GM12878 (cell line): ENCODE results near the gene BIVM. TPM values are rescaled to one million over a fixed set of nuclear protein-coding genes. Genes with fewer than 3 reads are reported as not detected.

Experiments
- ATAC-seq: fragments of 200-7000 bp; cut with Tn5 transposase; 3 replicates; pipeline ENCODE4 v1.9.1; 2020; ENCODE audit warnings: mild to moderate bottlenecking, moderate library complexity
- BruUV-seq: library from RNA; stranded (reverse); fragments of 400-500 nt; replicated peaks from 2 replicates; lab custom pipeline; 2021; lab: Mats Ljungman, UMichigan
- CTCF ChIA-PET: fragments of 300-600 bp; sonication (Branson Sonifier 250); formaldehyde crosslinking; extraction: SDS; loops from one replicate; lab custom pipeline; 2021; ENCODE audit warnings: inconsistent platforms; lab: Yijun Ruan, JAX
- POLR2A ChIA-PET: fragments of 350-600 bp; formaldehyde crosslinking; extraction: SDS; loops from one replicate; lab custom pipeline; 2021; ENCODE audit warnings: inconsistent platforms; lab: Charles Lee
- RAD21 ChIA-PET: fragments of 300-600 bp; sonication (Branson Sonifier 250); formaldehyde crosslinking; loops from one replicate; lab custom pipeline; 2023; ENCODE audit warnings: antibody characterized with exemption; ENCODE audit not compliant: unreplicated experiment; lab: Charles Lee
- SMC1A ChIA-PET: fragments of 300-600 bp; sonication (Branson Sonifier 250); formaldehyde crosslinking; loops from one replicate; lab custom pipeline; 2023; ENCODE audit not compliant: unreplicated experiment, uncharacterized antibody; lab: Charles Lee
- DNase-seq: peaks from one replicate; pipeline ENCODE4 v3.0.0-alpha.2; 2011; ENCODE audit warnings: low read depth, low spot score
- FAIRE-seq: peaks from 3 replicates; lab custom pipeline; 2011; peaks lifted over from hg19 to GRCh38; lab: Jason Lieb, UNC
- H2AFZ ChIP-seq: 2 replicates; pipeline ENCODE4 v1.6.0; 2011; ENCODE audit warnings: low read depth, low read length, control low read depth; ENCODE audit not compliant: control insufficient read depth
- H3K27ac ChIP-seq: 2 replicates; pipeline ENCODE4 v1.5.1; 2011; ENCODE audit warnings: control low read depth; ENCODE audit not compliant: control insufficient read depth, insufficient read depth
- H3K27me3 ChIP-seq, 2 experiments: replicated peaks in 1 of 2; 2 replicates each; pipeline versions ENCODE4 v1.6.0 to v1.6.1; 2011; ENCODE audit warnings: low read length in 1 of 2; ENCODE audit not compliant: control insufficient read depth in 2 of 2, insufficient read depth in 2 of 2
- H3K36me3 ChIP-seq, 2 experiments: 2 replicates each; pipeline ENCODE4 v1.5.1; 2011; ENCODE audit warnings: low read length in 1 of 2; ENCODE audit not compliant: control insufficient read depth in 2 of 2, insufficient read depth in 2 of 2
- H3K4me1 ChIP-seq: 2 replicates; pipeline ENCODE4 v1.6.1; 2011; ENCODE audit warnings: mild to moderate bottlenecking, low read length, moderate library complexity, mixed read lengths; ENCODE audit not compliant: control insufficient read depth, insufficient read depth
- H3K4me2 ChIP-seq: 2 replicates; pipeline ENCODE4 v1.6.0; 2011; ENCODE audit warnings: control low read depth; ENCODE audit not compliant: control insufficient read depth, insufficient read depth
- H3K4me3 ChIP-seq: fragments of 200-600 bp; sonication (generic); 2 replicates; pipeline ENCODE4 v1.5.1; 2016
- H3K79me2 ChIP-seq: 2 replicates; pipeline ENCODE4 v1.6.0; 2011; ENCODE audit warnings: low read length; ENCODE audit not compliant: control insufficient read depth, insufficient read depth
- H3K9ac ChIP-seq: 2 replicates; pipeline ENCODE4 v1.8.0; 2011; ENCODE audit warnings: low read length, control low read depth, mixed read lengths; ENCODE audit not compliant: control insufficient read depth, insufficient read depth
- H3K9me3 ChIP-seq: replicated peaks from 3 replicates; pipeline ENCODE4 v1.5.1; 2011; ENCODE audit warnings: mild to moderate bottlenecking, low read length; ENCODE audit not compliant: control insufficient read depth, insufficient read depth
- H4K20me1 ChIP-seq: 2 replicates; pipeline ENCODE4 v1.6.0; 2011; ENCODE audit not compliant: control insufficient read depth, insufficient read depth
- ASH2L ChIP-seq: fragments of 300-600, 200-600 bp; sonication (generic); IDR thresholded peaks from 2 replicates; pipeline ENCODE4 v1.6.1; 2017; ENCODE audit warnings: low read depth, mild to moderate bottlenecking, borderline replicate concordance
- BMI1 ChIP-seq: fragments of 450-650 bp; IDR thresholded peaks from 2 replicates; pipeline ENCODE4 v1.6.1; 2016; ENCODE audit warnings: mild to moderate bottlenecking, moderate library complexity, borderline replicate concordance
- CBFB ChIP-seq: IDR thresholded peaks from 2 replicates; pipeline ENCODE4 v1.6.1; 2016; ENCODE audit warnings: antibody characterized with exemption, low read depth
- KDM1A ChIP-seq: fragments of 200-600 bp; sonication (generic); IDR thresholded peaks from 2 replicates; pipeline ENCODE4 v1.6.1; 2016; ENCODE audit warnings: borderline replicate concordance
- MTA3 ChIP-seq: IDR thresholded peaks from 2 replicates; pipeline ENCODE4 v1.6.1; 2012; ENCODE audit warnings: low read length, inconsistent platforms, borderline replicate concordance
- RB1 ChIP-seq: fragments of 450-650 bp; formaldehyde crosslinking; IDR thresholded peaks from 2 replicates; pipeline ENCODE4 v1.6.1; 2017; ENCODE audit warnings: mild to moderate bottlenecking, borderline replicate concordance
- WGBS: methylation state at CpG from one replicate; pipeline ENCODE4 v1.1.6; 2016; ENCODE audit warnings: low lambda C conversion rate; ENCODE audit not compliant: insufficient replicate concordance, insufficient coverage; ENCODE audit errors: missing lambda C conversion rate; 5-methylcytosine and 5-hydroxymethylcytosine counted together
- in situ Hi-C: fragments of 300-500 bp; cut with MboI; formaldehyde crosslinking; loops from 9 replicates; pipeline ENCODE4 v1.14.3; 2018; ENCODE audit warnings: mixed read lengths
- intact Hi-C: fragments of 100-400 bp; cut with micrococcal nuclease; formaldehyde crosslinking; loops from one replicate; pipeline ENCODE4 v1.14.2; 2022; ENCODE audit not compliant: unreplicated experiment
- polyA plus RNA-seq, 11 experiments: library from polyadenylated mRNA; depleted of rRNA in 4 of 11; unstranded in 6 of 11; stranded (reverse) in 5 of 11; fragments of >200 nt; fragmentation: Nextera tagmentation in 4 of 11; fragmentation: Illumina TruSeq in 1 of 11; extraction: Ambion mirVana in 4 of 11; extraction: Trizol in 1 of 11; gene quantifications; 1 replicate in 1 of 11; 2 replicates in 10 of 11; pipeline versions ENCODE4 v1.2.1 to v1.2.3, GENCODE V29; 2011 to 2016; ENCODE audit warnings: inconsistent platforms in 2 of 11, missing spikeins in 2 of 11, low read depth in 1 of 11
- total RNA-seq, 4 experiments: library from RNA; depleted of rRNA in 3 of 4; stranded (reverse); fragments of >200 nt in 3 of 4; fragmentation: Illumina TruSeq in 1 of 4; extraction: Trizol in 1 of 4; gene quantifications; 2 replicates each; pipeline versions ENCODE4 v1.2.1 to v1.2.3, GENCODE V29; 2013 to 2021
- TF ChIP-seq, protein P1 (sequence below): fragments of 450-650 bp; formaldehyde crosslinking; IDR thresholded peaks from 2 replicates; pipeline ENCODE4 v1.5.0; 2022; ENCODE audit warnings: mild to moderate bottlenecking, missing genetic modification characterization
- TF ChIP-seq, protein P2 (sequence below): IDR thresholded peaks from 2 replicates; pipeline ENCODE4 v1.6.1; 2011; ENCODE audit warnings: low read depth, low read length, improper control_type of control experiment, borderline replicate concordance
- TF ChIP-seq, protein P3 (sequence below): fragments of 450-650 bp; formaldehyde crosslinking; IDR thresholded peaks from 2 replicates; pipeline ENCODE4 v1.4.0; 2022; ENCODE audit warnings: mild to moderate bottlenecking, moderate library complexity
- TF ChIP-seq, protein P4 (sequence below): fragments of 450-650 bp; IDR thresholded peaks from 2 replicates; pipeline ENCODE4 v1.6.1; 2014; ENCODE audit warnings: mild to moderate bottlenecking
- TF ChIP-seq, protein P5 (sequence below): IDR thresholded peaks from 2 replicates; pipeline ENCODE4 v1.6.1; 2012; ENCODE audit warnings: low read depth, low read length, improper control_type of control experiment

The BIVM gene
- total and polyA plus RNA-seq, 10 of the 15 experiments (the other 5 are each of a cell fraction or from before 2014, with no cell fraction given), result 3.4 to 20.1 (median 14.1) TPM

DNA sequence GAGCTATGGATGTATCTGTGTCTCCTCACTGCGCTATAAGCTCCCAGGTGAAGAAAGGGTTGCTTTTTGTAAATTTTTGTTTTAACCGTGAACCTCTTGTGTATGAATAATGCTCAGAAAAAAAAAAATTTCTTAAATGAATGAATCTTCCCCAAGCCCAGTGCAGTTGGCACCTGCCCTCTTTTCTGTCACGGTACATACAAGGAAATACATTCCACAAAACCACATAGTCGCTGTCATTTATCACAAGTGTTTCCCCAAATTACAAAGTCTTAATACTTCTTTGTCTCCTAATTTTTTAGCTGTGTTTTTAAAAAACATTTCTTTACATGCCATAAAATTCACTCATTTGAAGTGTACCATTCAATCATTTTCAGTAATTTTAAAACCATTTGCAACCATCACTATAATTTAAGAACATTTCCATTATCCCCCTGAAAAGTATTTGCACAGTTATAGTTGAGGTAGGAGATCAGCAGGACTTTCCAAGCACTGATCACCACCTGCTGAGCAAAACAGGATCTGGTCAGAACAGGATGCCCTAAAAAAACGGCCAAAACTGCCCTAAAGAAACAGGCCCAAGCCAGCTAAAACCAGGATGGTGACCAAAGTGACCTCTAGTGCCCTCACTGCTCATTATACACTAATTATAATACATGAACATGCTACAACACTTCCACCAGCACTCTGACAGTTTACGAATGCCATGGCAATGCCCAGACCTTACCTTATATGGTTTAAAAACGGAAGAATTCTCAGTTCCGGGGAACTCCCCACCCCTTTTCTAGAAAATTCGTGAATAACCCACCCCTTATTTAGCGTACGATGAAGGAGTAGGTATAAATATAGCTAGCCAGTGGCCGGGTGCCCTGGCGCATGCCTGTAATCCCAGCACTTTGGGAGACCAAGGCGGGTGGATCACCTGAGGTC is 24.1 kb upstream of the BIVM start:
- Histone ChIP-seq H3K79me2 (peaks cover 11% of the 10 kb centered on the region), H3K4me1 (peaks cover 12% of the 10 kb centered on the region), H3K4me2 (no peak overlapping the region), H3K36me3 (no peaks in the 10 kb centered on the region), H3K27me3 (no peaks in the 10 kb centered on the region), H3K4me3 (no peak overlapping the region), H3K27ac (no peak overlapping the region), H4K20me1 (no peaks in the 10 kb centered on the region), H3K9me3 (no peaks in the 10 kb centered on the region), H2AFZ (peak overlapping the region; percentile 95; the same call in 1 of the 2 replicates), H3K9ac (no peak overlapping the region)
- BruUV-seq, result no TSS peak
- intact Hi-C loops, result loop anchor here (5.0 kb wide), 1 partner anchor 37 kb away; no protein-coding TSS in a partner anchor
- DNase-seq (no peak), FAIRE-seq (no peak), ATAC-seq (no peak)
- ChIA-PET CTCF (interaction anchor here (0.7 to 1.3 kb wide), 3 partner anchors 17 to 352 kb away, joined by 3 read pairs; partner anchors contain the start of gene ERCC5), POLR2A (interaction anchor here (1.0 to 2.6 kb wide), 3 partner anchors 25 to 180 kb away, joined by 4 to 16 read pairs (median 6); no protein-coding TSS in a partner anchor), SMC1A (interaction anchor here (0.7 to 4.9 kb wide), 5 partner anchors 26 to 177 kb away, joined by 3 to 22 read pairs (median 4); partner anchors contain the start of genes BIVM and POGLUT2), RAD21 (interaction anchor here (1.5 kb wide), 1 partner anchor 33 kb away, joined by 3 read pairs; no protein-coding TSS in a partner anchor)
- WGBS, result 83% methylated on average over 14 of the region's 14 CpGs
- in situ Hi-C loops, result no loop called here
- TF ChIP-seq KDM1A (no peak), ASH2L (no peak), BMI1 (no peak), MTA3 (no peak), CBFB (no peak), RB1 (no peak)
- TF ChIP-seq, protein P1, sequence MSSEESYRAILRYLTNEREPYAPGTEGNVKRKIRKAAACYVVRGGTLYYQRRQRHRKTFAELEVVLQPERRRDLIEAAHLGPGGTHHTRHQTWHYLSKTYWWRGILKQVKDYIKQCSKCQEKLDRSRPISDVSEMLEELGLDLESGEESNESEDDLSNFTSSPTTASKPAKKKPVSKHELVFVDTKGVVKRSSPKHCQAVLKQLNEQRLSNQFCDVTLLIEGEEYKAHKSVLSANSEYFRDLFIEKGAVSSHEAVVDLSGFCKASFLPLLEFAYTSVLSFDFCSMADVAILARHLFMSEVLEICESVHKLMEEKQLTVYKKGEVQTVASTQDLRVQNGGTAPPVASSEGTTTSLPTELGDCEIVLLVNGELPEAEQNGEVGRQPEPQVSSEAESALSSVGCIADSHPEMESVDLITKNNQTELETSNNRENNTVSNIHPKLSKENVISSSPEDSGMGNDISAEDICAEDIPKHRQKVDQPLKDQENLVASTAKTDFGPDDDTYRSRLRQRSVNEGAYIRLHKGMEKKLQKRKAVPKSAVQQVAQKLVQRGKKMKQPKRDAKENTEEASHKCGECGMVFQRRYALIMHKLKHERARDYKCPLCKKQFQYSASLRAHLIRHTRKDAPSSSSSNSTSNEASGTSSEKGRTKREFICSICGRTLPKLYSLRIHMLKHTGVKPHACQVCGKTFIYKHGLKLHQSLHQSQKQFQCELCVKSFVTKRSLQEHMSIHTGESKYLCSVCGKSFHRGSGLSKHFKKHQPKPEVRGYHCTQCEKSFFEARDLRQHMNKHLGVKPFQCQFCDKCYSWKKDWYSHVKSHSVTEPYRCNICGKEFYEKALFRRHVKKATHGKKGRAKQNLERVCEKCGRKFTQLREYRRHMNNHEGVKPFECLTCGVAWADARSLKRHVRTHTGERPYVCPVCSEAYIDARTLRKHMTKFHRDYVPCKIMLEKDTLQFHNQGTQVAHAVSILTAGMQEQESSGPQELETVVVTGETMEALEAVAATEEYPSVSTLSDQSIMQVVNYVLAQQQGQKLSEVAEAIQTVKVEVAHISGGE (CRISPR knock-in tag), result no peak
- TF ChIP-seq, protein P2, sequence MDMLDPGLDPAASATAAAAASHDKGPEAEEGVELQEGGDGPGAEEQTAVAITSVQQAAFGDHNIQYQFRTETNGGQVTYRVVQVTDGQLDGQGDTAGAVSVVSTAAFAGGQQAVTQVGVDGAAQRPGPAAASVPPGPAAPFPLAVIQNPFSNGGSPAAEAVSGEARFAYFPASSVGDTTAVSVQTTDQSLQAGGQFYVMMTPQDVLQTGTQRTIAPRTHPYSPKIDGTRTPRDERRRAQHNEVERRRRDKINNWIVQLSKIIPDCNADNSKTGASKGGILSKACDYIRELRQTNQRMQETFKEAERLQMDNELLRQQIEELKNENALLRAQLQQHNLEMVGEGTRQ, result no peak
- TF ChIP-seq, protein P3, sequence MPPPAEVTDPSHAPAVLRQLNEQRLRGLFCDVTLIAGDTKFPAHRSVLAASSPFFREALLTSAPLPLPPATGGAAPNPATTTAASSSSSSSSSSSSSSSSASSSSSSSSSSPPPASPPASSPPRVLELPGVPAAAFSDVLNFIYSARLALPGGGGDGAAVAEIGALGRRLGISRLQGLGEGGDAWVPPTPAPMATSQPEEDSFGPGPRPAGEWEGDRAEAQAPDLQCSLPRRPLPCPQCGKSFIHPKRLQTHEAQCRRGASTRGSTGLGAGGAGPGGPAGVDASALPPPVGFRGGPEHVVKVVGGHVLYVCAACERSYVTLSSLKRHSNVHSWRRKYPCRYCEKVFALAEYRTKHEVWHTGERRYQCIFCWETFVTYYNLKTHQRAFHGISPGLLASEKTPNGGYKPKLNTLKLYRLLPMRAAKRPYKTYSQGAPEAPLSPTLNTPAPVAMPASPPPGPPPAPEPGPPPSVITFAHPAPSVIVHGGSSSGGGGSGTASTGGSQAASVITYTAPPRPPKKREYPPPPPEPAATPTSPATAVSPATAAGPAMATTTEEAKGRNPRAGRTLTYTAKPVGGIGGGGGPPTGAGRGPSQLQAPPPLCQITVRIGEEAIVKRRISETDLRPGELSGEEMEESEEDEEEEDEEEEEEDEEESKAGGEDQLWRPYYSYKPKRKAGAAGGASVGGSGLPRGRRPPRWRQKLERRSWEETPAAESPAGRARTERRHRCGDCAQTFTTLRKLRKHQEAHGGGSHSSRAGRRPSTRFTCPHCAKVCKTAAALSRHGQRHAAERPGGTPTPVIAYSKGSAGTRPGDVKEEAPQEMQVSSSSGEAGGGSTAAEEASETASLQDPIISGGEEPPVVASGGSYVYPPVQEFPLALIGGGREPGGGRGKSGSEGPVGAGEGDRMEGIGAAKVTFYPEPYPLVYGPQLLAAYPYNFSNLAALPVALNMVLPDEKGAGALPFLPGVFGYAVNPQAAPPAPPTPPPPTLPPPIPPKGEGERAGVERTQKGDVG, result no peak
- TF ChIP-seq, protein P4, sequence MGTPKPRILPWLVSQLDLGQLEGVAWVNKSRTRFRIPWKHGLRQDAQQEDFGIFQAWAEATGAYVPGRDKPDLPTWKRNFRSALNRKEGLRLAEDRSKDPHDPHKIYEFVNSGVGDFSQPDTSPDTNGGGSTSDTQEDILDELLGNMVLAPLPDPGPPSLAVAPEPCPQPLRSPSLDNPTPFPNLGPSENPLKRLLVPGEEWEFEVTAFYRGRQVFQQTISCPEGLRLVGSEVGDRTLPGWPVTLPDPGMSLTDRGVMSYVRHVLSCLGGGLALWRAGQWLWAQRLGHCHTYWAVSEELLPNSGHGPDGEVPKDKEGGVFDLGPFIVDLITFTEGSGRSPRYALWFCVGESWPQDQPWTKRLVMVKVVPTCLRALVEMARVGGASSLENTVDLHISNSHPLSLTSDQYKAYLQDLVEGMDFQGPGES, result no peak
- TF ChIP-seq, protein P5, sequence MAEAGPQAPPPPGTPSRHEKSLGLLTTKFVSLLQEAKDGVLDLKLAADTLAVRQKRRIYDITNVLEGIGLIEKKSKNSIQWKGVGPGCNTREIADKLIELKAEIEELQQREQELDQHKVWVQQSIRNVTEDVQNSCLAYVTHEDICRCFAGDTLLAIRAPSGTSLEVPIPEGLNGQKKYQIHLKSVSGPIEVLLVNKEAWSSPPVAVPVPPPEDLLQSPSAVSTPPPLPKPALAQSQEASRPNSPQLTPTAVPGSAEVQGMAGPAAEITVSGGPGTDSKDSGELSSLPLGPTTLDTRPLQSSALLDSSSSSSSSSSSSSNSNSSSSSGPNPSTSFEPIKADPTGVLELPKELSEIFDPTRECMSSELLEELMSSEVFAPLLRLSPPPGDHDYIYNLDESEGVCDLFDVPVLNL, result no peak
